ENCODE measurements around the gene TAS1R1. TPM values are rescaled to one million over a fixed set of nuclear protein-coding genes. Genes with fewer than 3 reads are reported as not detected.

Gene TAS1R1
- total and polyA plus RNA-seq, 9 of the 15 experiments (the other 6 are each of a cell fraction or from before 2014, with no cell fraction given): 0.06 TPM; not detected in 8

DNA sequence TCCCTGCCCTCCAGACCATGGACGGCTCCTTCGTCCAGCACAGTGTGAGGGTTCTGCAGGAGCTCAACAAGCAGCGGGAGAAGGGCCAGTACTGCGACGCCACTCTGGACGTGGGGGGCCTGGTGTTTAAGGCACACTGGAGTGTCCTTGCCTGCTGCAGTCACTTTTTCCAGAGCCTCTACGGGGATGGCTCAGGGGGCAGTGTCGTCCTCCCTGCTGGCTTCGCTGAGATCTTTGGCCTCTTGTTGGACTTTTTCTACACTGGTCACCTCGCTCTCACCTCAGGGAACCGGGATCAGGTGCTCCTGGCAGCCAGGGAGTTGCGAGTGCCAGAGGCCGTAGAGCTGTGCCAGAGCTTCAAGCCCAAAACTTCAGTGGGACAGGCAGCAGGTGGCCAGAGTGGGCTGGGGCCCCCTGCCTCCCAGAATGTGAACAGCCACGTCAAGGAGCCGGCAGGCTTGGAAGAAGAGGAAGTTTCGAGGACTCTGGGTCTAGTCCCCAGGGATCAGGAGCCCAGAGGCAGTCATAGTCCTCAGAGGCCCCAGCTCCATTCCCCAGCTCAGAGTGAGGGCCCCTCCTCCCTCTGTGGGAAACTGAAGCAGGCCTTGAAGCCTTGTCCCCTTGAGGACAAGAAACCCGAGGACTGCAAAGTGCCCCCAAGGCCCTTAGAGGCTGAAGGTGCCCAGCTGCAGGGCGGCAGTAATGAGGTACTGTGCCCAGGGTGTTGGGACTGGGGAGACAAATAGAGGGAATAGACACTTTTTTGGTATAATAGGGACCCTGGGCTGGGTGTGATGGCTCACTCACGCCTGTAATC lies 25.7 kb downstream of the TAS1R1 start (continued):
- TF ChIP-seq REST (IDR thresholded peaks at IDR 0.05; ENCODE audit: borderline replicate concordance) (peak; percentile 13), REST (CRISPR knock-in tag; IDR thresholded peaks at IDR 0.05; ENCODE audit: low read depth) (no peak), ZNF511 (CRISPR knock-in tag; IDR thresholded peaks at IDR 0.05) (peak; percentile 76), ZMIZ1 (IDR thresholded peaks at IDR 0.05; ENCODE audit: low read depth in 2 of 2, low read length in 2 of 2) (no peak), TFAP4 (CRISPR knock-in tag; IDR thresholded peaks at IDR 0.05; ENCODE audit: borderline replicate concordance) (peak; percentile 50; the same call in 1 of the 2 replicates)
- TF ChIP-seq, protein P1, sequence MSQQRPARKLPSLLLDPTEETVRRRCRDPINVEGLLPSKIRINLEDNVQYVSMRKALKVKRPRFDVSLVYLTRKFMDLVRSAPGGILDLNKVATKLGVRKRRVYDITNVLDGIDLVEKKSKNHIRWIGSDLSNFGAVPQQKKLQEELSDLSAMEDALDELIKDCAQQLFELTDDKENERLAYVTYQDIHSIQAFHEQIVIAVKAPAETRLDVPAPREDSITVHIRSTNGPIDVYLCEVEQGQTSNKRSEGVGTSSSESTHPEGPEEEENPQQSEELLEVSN (IDR thresholded peaks at IDR 0.05; ENCODE audit: borderline replicate concordance in 1 of 2, extremely low read depth in 1 of 2, insufficient read depth in 1 of 2, insufficient read length in 1 of 2, low read depth in 1 of 2, low read length in 1 of 2, poor library complexity in 1 of 2, severe bottlenecking in 1 of 2): peak in 1 of 2 experiments; percentile 37
- TF ChIP-seq, protein P2, sequence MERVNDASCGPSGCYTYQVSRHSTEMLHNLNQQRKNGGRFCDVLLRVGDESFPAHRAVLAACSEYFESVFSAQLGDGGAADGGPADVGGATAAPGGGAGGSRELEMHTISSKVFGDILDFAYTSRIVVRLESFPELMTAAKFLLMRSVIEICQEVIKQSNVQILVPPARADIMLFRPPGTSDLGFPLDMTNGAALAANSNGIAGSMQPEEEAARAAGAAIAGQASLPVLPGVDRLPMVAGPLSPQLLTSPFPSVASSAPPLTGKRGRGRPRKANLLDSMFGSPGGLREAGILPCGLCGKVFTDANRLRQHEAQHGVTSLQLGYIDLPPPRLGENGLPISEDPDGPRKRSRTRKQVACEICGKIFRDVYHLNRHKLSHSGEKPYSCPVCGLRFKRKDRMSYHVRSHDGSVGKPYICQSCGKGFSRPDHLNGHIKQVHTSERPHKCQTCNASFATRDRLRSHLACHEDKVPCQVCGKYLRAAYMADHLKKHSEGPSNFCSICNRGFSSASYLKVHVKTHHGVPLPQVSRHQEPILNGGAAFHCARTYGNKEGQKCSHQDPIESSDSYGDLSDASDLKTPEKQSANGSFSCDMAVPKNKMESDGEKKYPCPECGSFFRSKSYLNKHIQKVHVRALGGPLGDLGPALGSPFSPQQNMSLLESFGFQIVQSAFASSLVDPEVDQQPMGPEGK (CRISPR knock-in tag; IDR thresholded peaks at IDR 0.05; ENCODE audit: borderline replicate concordance): peak; percentile 31; the same call in 1 of the 2 replicates
